WERI-Rb-1 (cell line): ENCODE data around the gene KRT2.

ENCODE experiments used
- DNase-seq: peaks from one replicate; pipeline ENCODE4 v3.0.0-alpha.2; 2020
- H3K27ac ChIP-seq: fragments of 250-450 bp; sonication (Bioruptor Pico); 2 replicates; pipeline ENCODE4 v1.5.1; 2020; ENCODE audit warnings: mild to moderate bottlenecking, moderate library complexity
- H3K27me3 ChIP-seq: fragments of 250-450 bp; sonication (Bioruptor Pico); 2 replicates; pipeline ENCODE4 v1.5.1; 2021; ENCODE audit warnings: mild to moderate bottlenecking, low read depth, moderate library complexity; ENCODE audit not compliant: insufficient read depth, severe bottlenecking
- H3K36me3 ChIP-seq: fragments of 250-450 bp; sonication (Bioruptor Pico); 2 replicates; pipeline ENCODE4 v1.5.1; 2020; ENCODE audit warnings: mild to moderate bottlenecking, moderate library complexity
- H3K4me3 ChIP-seq: 2 replicates; pipeline ENCODE4 v1.5.1; 2011; ENCODE audit warnings: low read depth, mild to moderate bottlenecking, control low read depth, low read length
- H3K9me3 ChIP-seq: fragments of 250-450 bp; sonication (Bioruptor Pico); 2 replicates; pipeline ENCODE4 v1.5.1; 2021; ENCODE audit warnings: mild to moderate bottlenecking, moderate library complexity; ENCODE audit not compliant: severe bottlenecking
- CTCF ChIP-seq: IDR thresholded peaks from 2 replicates; pipeline ENCODE4 v1.5.1; 2011; ENCODE audit warnings: low read depth, mild to moderate bottlenecking, control low read depth, inconsistent platforms, low read length

KRT2 gene

GRCh38 chr12:52683575-52684300, 31.7 kb upstream of the KRT2 start:
- Histone ChIP-seq H3K4me3 (no peak overlapping the region), H3K27ac (no peak overlapping the region), H3K27me3 (peaks cover 92% of the 10 kb centered on the region), H3K9me3 (no peaks in the 10 kb centered on the region), H3K36me3 (no peaks in the 10 kb centered on the region)
- DNase-seq = no peak
- no peak for TF ChIP-seq CTCF

- no peak for TF ChIP-seq CTCF
- no peak for DNase-seq
- Histone ChIP-seq H3K9me3 (no peaks in the 10 kb centered on the region), H3K36me3 (no peaks in the 10 kb centered on the region), H3K27ac (no peak overlapping the region), H3K4me3 (no peak overlapping the region), H3K27me3 (peaks cover 93% of the 10 kb centered on the region)
Observed at GRCh38 chr12:52682938-52683574, 31.0 kb upstream of the KRT2 start.

DNA sequence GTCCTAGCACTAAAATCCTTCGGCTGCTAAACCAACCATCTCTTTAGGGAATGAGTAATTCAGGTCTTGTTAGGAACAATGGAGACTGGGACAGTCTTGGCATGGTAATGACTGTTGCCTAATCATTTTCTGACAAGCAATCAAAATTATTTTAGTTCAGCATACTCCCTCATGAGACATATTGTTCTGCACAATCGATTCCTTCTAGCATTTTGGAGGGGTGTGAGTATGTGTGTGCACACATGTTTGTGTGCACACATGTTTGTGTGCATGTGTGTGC, 30.3 kb upstream of the KRT2 start:
- H3K27ac ChIP-seq = no peak overlapping the region
- DNase-seq = no peak
- H3K36me3 ChIP-seq = no peaks in the 10 kb centered on the region
- no peak for TF ChIP-seq CTCF
- H3K4me3 ChIP-seq = no peak overlapping the region
- H3K27me3 ChIP-seq = peaks cover 93% of the 10 kb centered on the region
- no peaks in the 10 kb centered on the region for H3K9me3 ChIP-seq

DNA sequence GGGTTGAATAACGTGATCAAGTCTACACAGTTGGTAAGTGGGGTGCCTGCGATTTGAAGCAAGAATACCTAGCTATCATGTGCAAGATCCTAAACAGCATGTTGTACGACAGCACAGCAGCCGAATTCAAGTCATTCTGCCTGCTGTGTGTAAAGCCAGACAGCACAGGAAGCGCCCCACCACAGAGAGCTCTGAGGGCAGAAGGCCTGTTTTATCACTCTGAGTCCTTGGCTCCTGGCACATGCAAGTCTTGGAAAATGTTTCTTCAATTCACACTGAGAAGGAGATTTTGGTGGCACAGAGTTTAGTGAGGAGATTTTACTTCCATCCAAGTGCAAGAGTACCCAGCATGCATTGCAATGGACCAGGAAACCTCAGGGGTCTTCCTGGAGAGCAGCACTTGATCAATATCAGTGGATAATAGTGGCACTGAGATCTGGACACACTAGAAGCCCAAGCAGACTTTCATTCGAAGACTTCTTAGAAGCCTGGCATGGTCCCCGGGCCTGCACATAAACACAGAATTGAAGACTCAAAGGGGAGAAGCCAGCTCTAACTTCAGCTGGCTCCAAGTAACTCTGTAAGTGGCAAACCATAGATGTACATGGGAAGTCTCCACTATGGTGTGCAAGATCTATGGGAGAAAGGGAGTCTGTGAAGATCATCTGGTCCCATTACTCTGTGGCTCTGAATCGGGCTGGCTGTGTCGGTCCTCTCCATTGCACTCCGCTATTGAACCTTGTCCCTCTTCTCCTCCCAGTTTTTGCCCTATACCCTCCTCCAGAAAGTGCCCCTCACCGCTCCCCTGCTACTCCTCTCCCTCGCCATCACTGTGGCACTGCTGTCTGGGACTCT, 29.7 kb upstream of the KRT2 start:
- Histone ChIP-seq H3K27me3 (peaks cover 93% of the 10 kb centered on the region), H3K4me3 (no peak overlapping the region), H3K9me3 (no peaks in the 10 kb centered on the region), H3K27ac (no peak overlapping the region), H3K36me3 (no peaks in the 10 kb centered on the region)
- no peak for TF ChIP-seq CTCF
- no peak for DNase-seq

DNA sequence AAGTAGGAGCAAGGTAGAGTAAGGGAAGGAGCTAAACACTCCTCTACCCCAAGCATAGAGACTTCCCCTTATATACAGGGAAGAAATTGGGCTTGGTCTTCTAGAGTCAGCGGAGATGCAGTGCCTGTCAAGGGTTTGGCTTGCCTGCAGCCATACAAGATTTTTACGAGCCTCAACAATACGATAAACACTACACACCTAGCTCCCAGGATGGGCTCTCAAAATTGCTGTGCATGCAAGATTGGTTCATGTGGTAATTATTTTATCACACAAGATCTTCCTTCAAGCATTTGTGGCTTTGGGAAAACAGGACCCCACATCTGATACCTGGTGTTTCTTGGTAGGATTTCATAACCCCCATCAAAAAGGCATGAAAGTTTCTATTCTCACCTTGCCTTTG, 28.4 kb upstream of the KRT2 start, which contains the start of gene KRT1:
Gene KRT1 (minus strand): TSS at position 45 of the 400 bp plus-strand sequence. CDS start 59 bp downstream, outside the sequence.
- Histone ChIP-seq H3K4me3 (no peak within 1 kb of the TSS), H3K27ac (no peak within 1 kb of the TSS), H3K9me3 (no peaks in the 10 kb centered on the region), H3K36me3 (no peaks in the 10 kb centered on the region), H3K27me3 (peaks cover 93% of the 10 kb centered on the region)
- no peak for DNase-seq
- TF ChIP-seq CTCF = no peak
